K562 (cell line): ENCODE results near the gene ZMAT3. TPM values are rescaled to one million over a fixed set of nuclear protein-coding genes. Genes with fewer than 3 reads are reported as not detected.

ENCODE experiments used
- ATAC-seq: fragments of 200-7000 bp; cut with Tn5 transposase; 3 replicates; pipeline ENCODE4 v1.9.1; 2020; ENCODE audit warnings: moderate library complexity
- BruUV-seq: library from RNA; stranded (reverse); fragments of 400-500 nt; replicated peaks from 2 replicates; lab custom pipeline; 2021; lab: Mats Ljungman, UMichigan
- CTCF ChIA-PET: fragments of 300-600 bp; formaldehyde crosslinking; extraction: SDS; loops from one replicate; lab custom pipeline; 2021; ENCODE audit warnings: low intra/inter-chr PET ratio; lab: Yijun Ruan, JAX
- POLR2A ChIA-PET: fragments of 300-600, 350-650 bp; sonication (Branson Sonifier 250); formaldehyde crosslinking; extraction: SDS; loops from one replicate; lab custom pipeline; 2021; ENCODE audit warnings: antibody characterized with exemption, inconsistent platforms; lab: Yijun Ruan, JAX
- DNase-seq, 4 experiments: peaks; one replicate each; pipeline versions ENCODE4 v3.0.0 to v3.0.0-alpha.2; 2011 to 2018; ENCODE audit warnings: low spot score in 3 of 4, mixed read lengths in 3 of 4; ENCODE audit errors: extremely low read depth in 1 of 4
- FAIRE-seq: peaks from 2 replicates; lab custom pipeline; 2011; peaks lifted over from hg19 to GRCh38; lab: Jason Lieb, UNC
- H2AFZ ChIP-seq: 2 replicates; pipeline ENCODE4 v1.6.0; 2011; ENCODE audit warnings: low read depth, low read length, control low read depth, inconsistent platforms
- H3K27ac ChIP-seq: fragments of 200-600 bp; 3 replicates; pipeline ENCODE4 v1.8.0; 2011; ENCODE audit warnings: low read depth, mild to moderate bottlenecking, control low read depth, inconsistent platforms, low read length, moderate library complexity, mixed read lengths; ENCODE audit errors: extremely low read depth
- H3K27me3 ChIP-seq, 2 experiments: fragments of 300-600 bp in 1 of 2; 2 replicates in 1 of 2; 3 replicates in 1 of 2; pipeline versions ENCODE4 v1.6.0 to v1.8.0; 2011; ENCODE audit warnings: inconsistent platforms in 2 of 2, low read length in 2 of 2, mild to moderate bottlenecking in 1 of 2, mixed read lengths in 1 of 2, moderate library complexity in 1 of 2; ENCODE audit not compliant: control insufficient read depth in 2 of 2, insufficient read depth in 2 of 2
- H3K36me3 ChIP-seq: fragments of 300-600 bp; 3 replicates; pipeline ENCODE4 v1.8.0; 2011; ENCODE audit warnings: mild to moderate bottlenecking, low read length, inconsistent platforms; ENCODE audit not compliant: control insufficient read depth, insufficient read depth
- H3K4me1 ChIP-seq, 2 experiments: fragments of 200-600 bp in 1 of 2; replicated peaks in 1 of 2; 2 replicates in 1 of 2; 3 replicates in 1 of 2; pipeline versions ENCODE4 v1.5.1 to v1.8.0; 2011; ENCODE audit warnings: inconsistent platforms in 2 of 2, low read length in 2 of 2, mild to moderate bottlenecking in 1 of 2, mixed read lengths in 1 of 2, moderate library complexity in 1 of 2; ENCODE audit not compliant: control insufficient read depth in 2 of 2, insufficient read depth in 2 of 2
- H3K4me2 ChIP-seq: 2 replicates; pipeline ENCODE4 v1.6.1; 2011; ENCODE audit warnings: low read length, control low read depth, inconsistent platforms, mixed read lengths; ENCODE audit not compliant: insufficient read depth
- H3K4me3 ChIP-seq: fragments of 200-600 bp; sonication (generic), shearing (Covaris generic); 2 replicates; pipeline ENCODE4 v1.5.1; 2016; ENCODE audit warnings: control low read depth, inconsistent platforms
- H3K79me2 ChIP-seq: fragments of 200-600 bp; 3 replicates; pipeline ENCODE4 v1.8.0; 2011; ENCODE audit warnings: low read length, inconsistent platforms; ENCODE audit not compliant: control insufficient read depth, insufficient read depth
- H3K9ac ChIP-seq, 2 experiments: 2 replicates each; pipeline versions ENCODE4 v1.6.0 to v1.6.1; 2011; ENCODE audit warnings: low read depth in 2 of 2, low read length in 2 of 2, control low read depth in 1 of 2, inconsistent platforms in 1 of 2, mild to moderate bottlenecking in 1 of 2, mixed read lengths in 1 of 2; ENCODE audit not compliant: insufficient read depth in 1 of 2
- H3K9me1 ChIP-seq: one replicate; pipeline ENCODE4 v1.6.0; 2011; ENCODE audit warnings: inconsistent platforms, mild to moderate bottlenecking, low read length, moderate library complexity; ENCODE audit not compliant: control insufficient read depth, insufficient read depth
- H3K9me3 ChIP-seq: replicated peaks from 2 replicates; pipeline ENCODE4 v1.5.1; 2011; ENCODE audit warnings: low read depth, low read length, inconsistent platforms; ENCODE audit not compliant: control insufficient read depth, insufficient read depth
- H4K20me1 ChIP-seq: replicated peaks from 2 replicates; pipeline ENCODE4 v1.6.1; 2011; ENCODE audit warnings: low read length, inconsistent platforms, mixed read lengths; ENCODE audit not compliant: control insufficient read depth, insufficient read depth
- MBD2 ChIP-seq: sonication (generic); IDR thresholded peaks from 2 replicates; pipeline ENCODE4 v1.6.1; 2016; ENCODE audit warnings: low read depth, borderline replicate concordance
- RAD21 ChIP-seq, 2 experiments: fragments of 250-450 bp in 1 of 2; fragments of 450-650 bp in 1 of 2; sonication (Bioruptor Pico) in 1 of 2; formaldehyde crosslinking in 1 of 2; IDR thresholded peaks in 1 of 2; conservative IDR thresholded peaks in 1 of 2; 2 replicates each; pipeline versions ENCODE4 v1.4.0 to v1.8.0; 2020 to 2022; ENCODE audit warnings: mild to moderate bottlenecking in 2 of 2, moderate library complexity in 1 of 2
- WGBS: fragments of 100-300 bp; shearing (Covaris generic); methylation state at CpG from one replicate; pipeline ENCODE4 v1.1.6; 2016; ENCODE audit warnings: low coverage, mixed read lengths; ENCODE audit not compliant: insufficient coverage; ENCODE audit errors: missing lambda C conversion rate; 5-methylcytosine and 5-hydroxymethylcytosine counted together
- in situ Hi-C: fragments of 300-500 bp; cut with MboI; formaldehyde crosslinking; loops from 4 replicates; pipeline ENCODE4 v1.15.0; 2018; ENCODE audit warnings: inconsistent platforms, mixed read lengths
- intact Hi-C: fragments of 100-400 bp; cut with micrococcal nuclease; formaldehyde crosslinking; loops from 2 replicates; pipeline ENCODE4 v1.14.2; 2022
- polyA plus RNA-seq, 8 experiments: library from polyadenylated mRNA; depleted of rRNA in 4 of 8; stranded (reverse) in 5 of 8; unstranded in 3 of 8; fragments of >200 nt; fragmentation: Nextera tagmentation in 2 of 8; fragmentation: Illumina TruSeq in 1 of 8; extraction: Ambion mirVana in 2 of 8; extraction: Trizol in 1 of 8; gene quantifications; 2 replicates each; pipeline versions ENCODE4 v1.2.1 to v1.2.3, GENCODE V29; 2011 to 2014; ENCODE audit warnings: inconsistent platforms in 1 of 8, missing spikeins in 1 of 8
- total RNA-seq, 7 experiments: library from RNA; depleted of rRNA in 6 of 7; stranded (reverse); fragments of >200 nt in 6 of 7; fragmentation: Illumina TruSeq in 2 of 7; extraction: Trizol in 2 of 7; gene quantifications; 2 replicates each; pipeline versions ENCODE4 v1.2.1 to v1.2.3, GENCODE V29; 2011 to 2021; ENCODE audit warnings: low replicate concordance in 1 of 7
- TF ChIP-seq, protein P1 (sequence below): sonication (generic); formaldehyde crosslinking; IDR thresholded peaks from 2 replicates; pipeline ENCODE4 v1.8.1; 2023; ENCODE audit warnings: mild to moderate bottlenecking, missing genetic modification reagents
- TF ChIP-seq, protein P2 (sequence below): fragments of 450-650 bp; IDR thresholded peaks from 2 replicates; pipeline ENCODE4 v1.6.1; 2017; ENCODE audit warnings: antibody characterized with exemption, mild to moderate bottlenecking
- TF ChIP-seq, protein P3 (sequence below): IDR thresholded peaks from 3 replicates; pipeline ENCODE4 v1.6.1; 2011; ENCODE audit warnings: borderline replicate concordance, mild to moderate bottlenecking, moderate library complexity; ENCODE audit not compliant: insufficient read length; ENCODE audit errors: extremely low read depth
- TF ChIP-seq, protein P4 (sequence below): sonication (generic); formaldehyde crosslinking; IDR thresholded peaks from 2 replicates; pipeline ENCODE4 v1.8.0; 2022; ENCODE audit warnings: missing genetic modification reagents, mild to moderate bottlenecking, moderate library complexity, borderline replicate concordance

ZMAT3 gene
- total and polyA plus RNA-seq, 9 of the 15 experiments (the other 6 are each of a cell fraction or from before 2014, with no cell fraction given): 0.87 to 5.1 (median 3.9) TPM

DNA sequence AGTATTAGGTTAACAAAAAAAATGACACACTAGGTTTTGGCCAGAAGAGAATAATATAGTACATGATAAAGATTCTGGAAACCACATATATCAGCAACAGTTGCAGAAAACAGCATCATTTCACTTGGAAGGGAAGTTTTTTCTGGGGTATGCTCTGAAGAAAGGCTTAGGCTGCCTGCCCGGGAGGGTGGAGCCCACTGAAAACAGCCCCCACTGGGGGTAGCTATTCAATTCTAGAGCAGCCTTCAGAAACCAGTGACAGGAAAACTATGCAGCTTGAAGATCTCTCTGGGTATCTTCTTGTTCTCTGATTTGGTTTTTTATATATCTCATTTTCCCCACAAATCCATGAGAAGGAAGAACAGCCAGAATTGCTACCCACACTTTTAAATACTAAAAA, 43.2 kb downstream of the ZMAT3 start (continued):
- TF ChIP-seq, protein P1, sequence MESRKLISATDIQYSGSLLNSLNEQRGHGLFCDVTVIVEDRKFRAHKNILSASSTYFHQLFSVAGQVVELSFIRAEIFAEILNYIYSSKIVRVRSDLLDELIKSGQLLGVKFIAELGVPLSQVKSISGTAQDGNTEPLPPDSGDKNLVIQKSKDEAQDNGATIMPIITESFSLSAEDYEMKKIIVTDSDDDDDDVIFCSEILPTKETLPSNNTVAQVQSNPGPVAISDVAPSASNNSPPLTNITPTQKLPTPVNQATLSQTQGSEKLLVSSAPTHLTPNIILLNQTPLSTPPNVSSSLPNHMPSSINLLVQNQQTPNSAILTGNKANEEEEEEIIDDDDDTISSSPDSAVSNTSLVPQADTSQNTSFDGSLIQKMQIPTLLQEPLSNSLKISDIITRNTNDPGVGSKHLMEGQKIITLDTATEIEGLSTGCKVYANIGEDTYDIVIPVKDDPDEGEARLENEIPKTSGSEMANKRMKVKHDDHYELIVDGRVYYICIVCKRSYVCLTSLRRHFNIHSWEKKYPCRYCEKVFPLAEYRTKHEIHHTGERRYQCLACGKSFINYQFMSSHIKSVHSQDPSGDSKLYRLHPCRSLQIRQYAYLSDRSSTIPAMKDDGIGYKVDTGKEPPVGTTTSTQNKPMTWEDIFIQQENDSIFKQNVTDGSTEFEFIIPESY (CRISPR knock-in tag): no peak

DNA sequence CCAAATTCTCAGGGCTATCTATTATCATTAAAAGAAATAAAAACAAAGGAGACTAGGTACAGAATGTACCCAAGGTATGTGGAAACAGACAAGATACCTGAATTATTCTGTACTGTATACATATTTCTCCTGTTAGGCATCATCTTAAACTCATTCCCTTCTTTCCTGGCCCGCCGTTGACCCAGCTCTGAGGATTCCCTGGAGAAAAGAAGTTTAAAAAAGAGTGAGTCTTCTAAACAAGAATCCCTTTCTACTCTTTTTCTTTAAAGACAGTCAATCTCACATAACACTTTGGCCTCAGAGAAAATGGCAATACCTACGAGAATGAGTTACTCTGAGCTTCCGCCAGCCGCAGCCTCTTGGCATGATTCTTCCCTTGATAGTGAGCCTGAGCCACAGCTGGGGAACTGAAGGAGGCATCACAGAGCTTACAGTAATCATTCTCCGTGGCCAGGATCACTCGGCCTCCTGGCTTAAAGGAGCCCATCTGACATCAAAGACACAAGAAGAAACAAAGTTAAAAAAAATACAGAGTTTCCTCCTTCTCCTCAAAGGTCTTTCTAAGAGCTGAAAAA, 44.2 kb downstream of the ZMAT3 start:
- H3K27me3 ChIP-seq: no peaks in the 10 kb centered on the region
- in situ Hi-C loops: no loop called here
- intact Hi-C loops: no loop called here
- peak overlapping the region in 1 of 2 experiments; percentile 47; a peak in 2 of 4 replicates for H3K9ac ChIP-seq
- 41% methylated on average over 7 of the region's 7 CpGs for WGBS
- CTCF ChIA-PET: no interaction called here
- H3K4me2 ChIP-seq: no peak overlapping the region
- H3K4me3 ChIP-seq: no peak overlapping the region
- no peaks in the 10 kb centered on the region for H3K36me3 ChIP-seq
- H3K9me1 ChIP-seq: no peaks in the 10 kb centered on the region
- no peaks in the 10 kb centered on the region for H3K9me3 ChIP-seq
- H3K4me1 ChIP-seq: peaks cover 10 to 21% of the 10 kb centered on the region in 2 experiments
- H3K79me2 ChIP-seq: no peaks in the 10 kb centered on the region
- BruUV-seq: no TSS peak
- H2AFZ ChIP-seq: peak overlapping the region; percentile 44
- POLR2A ChIA-PET: interaction anchor here (0.6 to 1.2 kb wide), 3 partner anchors 9 to 293 kb away, joined by 3 read pairs; no protein-coding TSS in a partner anchor
- H4K20me1 ChIP-seq: no peaks in the 10 kb centered on the region
- H3K27ac ChIP-seq: no peak overlapping the region; the same call in 2 of the 3 replicates
- peak; percentile 80 for FAIRE-seq
- ATAC-seq: peak; percentile 91
- DNase-seq: peak in 2 of 4 experiments; percentile 24 to 60
- TF ChIP-seq RAD21 (CRISPR knock-in tag; conservative IDR thresholded peaks at IDR 0.05 in 1 of 2, IDR thresholded peaks at IDR 0.05 in 1 of 2) (peak; percentile 31 to 35), MBD2 (0 out of 2 replicates have a peak, but pooled peaks have one; percentile 18)
- TF ChIP-seq, protein P2, sequence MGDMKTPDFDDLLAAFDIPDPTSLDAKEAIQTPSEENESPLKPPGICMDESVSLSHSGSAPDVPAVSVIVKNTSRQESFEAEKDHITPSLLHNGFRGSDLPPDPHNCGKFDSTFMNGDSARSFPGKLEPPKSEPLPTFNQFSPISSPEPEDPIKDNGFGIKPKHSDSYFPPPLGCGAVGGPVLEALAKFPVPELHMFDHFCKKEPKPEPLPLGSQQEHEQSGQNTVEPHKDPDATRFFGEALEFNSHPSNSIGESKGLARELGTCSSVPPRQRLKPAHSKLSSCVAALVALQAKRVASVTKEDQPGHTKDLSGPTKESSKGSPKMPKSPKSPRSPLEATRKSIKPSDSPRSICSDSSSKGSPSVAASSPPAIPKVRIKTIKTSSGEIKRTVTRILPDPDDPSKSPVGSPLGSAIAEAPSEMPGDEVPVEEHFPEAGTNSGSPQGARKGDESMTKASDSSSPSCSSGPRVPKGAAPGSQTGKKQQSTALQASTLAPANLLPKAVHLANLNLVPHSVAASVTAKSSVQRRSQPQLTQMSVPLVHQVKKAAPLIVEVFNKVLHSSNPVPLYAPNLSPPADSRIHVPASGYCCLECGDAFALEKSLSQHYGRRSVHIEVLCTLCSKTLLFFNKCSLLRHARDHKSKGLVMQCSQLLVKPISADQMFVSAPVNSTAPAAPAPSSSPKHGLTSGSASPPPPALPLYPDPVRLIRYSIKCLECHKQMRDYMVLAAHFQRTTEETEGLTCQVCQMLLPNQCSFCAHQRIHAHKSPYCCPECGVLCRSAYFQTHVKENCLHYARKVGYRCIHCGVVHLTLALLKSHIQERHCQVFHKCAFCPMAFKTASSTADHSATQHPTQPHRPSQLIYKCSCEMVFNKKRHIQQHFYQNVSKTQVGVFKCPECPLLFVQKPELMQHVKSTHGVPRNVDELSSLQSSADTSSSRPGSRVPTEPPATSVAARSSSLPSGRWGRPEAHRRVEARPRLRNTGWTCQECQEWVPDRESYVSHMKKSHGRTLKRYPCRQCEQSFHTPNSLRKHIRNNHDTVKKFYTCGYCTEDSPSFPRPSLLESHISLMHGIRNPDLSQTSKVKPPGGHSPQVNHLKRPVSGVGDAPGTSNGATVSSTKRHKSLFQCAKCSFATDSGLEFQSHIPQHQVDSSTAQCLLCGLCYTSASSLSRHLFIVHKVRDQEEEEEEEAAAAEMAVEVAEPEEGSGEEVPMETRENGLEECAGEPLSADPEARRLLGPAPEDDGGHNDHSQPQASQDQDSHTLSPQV: peak; percentile 20; the same call in 1 of the 2 replicates
- TF ChIP-seq, protein P3, sequence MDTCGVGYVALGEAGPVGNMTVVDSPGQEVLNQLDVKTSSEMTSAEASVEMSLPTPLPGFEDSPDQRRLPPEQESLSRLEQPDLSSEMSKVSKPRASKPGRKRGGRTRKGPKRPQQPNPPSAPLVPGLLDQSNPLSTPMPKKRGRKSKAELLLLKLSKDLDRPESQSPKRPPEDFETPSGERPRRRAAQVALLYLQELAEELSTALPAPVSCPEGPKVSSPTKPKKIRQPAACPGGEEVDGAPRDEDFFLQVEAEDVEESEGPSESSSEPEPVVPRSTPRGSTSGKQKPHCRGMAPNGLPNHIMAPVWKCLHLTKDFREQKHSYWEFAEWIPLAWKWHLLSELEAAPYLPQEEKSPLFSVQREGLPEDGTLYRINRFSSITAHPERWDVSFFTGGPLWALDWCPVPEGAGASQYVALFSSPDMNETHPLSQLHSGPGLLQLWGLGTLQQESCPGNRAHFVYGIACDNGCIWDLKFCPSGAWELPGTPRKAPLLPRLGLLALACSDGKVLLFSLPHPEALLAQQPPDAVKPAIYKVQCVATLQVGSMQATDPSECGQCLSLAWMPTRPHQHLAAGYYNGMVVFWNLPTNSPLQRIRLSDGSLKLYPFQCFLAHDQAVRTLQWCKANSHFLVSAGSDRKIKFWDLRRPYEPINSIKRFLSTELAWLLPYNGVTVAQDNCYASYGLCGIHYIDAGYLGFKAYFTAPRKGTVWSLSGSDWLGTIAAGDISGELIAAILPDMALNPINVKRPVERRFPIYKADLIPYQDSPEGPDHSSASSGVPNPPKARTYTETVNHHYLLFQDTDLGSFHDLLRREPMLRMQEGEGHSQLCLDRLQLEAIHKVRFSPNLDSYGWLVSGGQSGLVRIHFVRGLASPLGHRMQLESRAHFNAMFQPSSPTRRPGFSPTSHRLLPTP: no peak
- TF ChIP-seq, protein P4, sequence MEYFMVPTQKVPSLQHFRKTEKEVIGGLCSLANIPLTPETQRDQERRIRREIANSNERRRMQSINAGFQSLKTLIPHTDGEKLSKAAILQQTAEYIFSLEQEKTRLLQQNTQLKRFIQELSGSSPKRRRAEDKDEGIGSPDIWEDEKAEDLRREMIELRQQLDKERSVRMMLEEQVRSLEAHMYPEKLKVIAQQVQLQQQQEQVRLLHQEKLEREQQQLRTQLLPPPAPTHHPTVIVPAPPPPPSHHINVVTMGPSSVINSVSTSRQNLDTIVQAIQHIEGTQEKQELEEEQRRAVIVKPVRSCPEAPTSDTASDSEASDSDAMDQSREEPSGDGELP (CRISPR knock-in tag): peak; percentile 49; the same call in 1 of the 2 replicates
